IPS DF 19.7 (cell line): Measurements from ENCODE around the gene TFCP2L1.

Source experiments
- DNase-seq: peaks from one replicate; pipeline ENCODE4 v3.0.0-alpha.2; 2013; ENCODE audit warnings: low read depth, low spot score

The TFCP2L1 gene

DNA sequence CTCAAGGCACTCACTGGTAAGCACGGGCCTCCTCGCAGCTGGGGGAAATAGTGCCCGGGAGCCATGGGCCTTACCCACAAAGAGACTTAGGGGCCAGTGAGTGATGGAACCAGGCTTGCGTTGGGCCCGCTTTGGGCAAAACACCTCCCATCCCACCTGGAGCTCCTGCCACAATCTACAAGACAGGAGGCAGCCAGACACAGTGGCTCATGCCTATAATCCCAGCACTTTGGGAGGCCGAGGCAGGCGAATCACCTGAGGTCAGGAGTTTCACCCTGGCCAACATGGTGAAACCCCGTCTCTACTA lies 88.2 kb downstream of the TFCP2L1 start:
- DNase-seq, result no peak

DNA sequence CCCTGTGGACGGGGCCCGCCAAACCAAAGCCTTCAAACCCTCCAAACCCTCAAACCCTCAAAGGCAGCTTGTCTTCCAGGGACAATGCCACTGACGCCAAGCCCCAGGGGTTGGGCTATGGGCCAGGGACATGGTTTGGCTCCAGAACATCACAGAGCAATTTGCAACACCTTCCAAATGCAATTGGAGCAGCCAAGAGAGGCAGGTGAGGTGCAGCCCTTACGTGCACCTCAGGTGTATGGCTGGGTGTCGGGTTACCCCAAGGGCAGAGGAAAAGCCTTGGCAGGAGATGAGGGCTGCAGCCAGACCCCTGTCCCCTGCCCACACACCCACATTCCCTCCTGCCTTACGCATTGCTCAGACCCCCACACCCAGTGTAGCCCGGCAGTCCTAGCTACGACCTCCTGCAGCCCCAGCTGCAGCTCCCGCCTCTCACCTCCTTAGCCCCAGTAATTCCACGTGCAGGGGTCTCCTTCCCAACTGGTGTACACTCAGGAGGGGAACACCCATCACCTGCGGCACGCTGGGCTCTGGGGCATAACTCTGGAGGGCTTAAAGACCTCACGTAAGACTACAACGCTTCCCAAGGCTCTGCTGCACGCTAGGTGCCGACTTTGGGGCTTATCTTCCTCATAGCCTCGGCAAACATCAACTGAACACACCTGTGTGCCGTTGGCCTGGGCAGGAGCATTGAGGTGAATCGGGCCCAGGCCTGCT lies 88.7 kb downstream of the TFCP2L1 start:
- no peak for DNase-seq

DNA sequence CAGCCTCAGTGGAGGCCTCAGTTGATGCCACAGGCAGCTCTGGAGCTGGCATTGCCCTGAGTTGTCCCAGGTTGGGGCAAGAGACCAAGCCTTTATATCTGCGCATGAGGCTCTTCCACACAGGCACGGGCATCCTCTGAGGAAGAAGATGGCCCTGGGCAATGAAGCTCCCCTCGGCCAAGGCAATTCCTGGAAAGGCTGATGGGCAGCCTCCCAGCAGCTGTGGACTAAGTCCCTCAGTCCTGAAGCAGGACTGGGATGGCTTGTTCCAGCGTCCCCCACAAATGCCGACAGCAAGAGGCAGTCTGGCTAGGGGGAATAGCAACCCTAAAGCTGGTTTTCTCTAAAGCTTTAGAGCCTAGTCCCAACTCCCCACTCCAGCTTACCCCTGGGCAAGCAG lies 90.0 kb downstream of the TFCP2L1 start:
- no peak for DNase-seq

DNA sequence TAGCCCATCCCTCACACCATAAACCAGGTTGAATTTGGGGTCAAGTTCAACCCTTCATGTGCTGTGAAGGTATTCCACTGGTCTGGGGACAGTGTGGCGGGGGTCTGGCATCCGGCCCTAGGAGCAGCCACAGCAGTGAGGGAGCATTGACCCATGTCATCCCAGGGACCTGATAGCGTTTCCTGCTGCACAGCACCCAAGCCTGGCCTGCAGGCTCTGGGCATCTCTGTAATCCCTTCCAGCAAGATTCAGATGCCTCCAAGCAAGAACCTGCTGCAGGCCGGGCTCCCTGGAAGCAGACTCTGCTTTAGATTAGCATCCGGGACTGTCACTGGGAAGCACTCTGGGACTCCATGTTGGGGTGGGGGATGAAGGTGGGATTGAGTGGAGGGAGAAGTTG lies 90.4 kb downstream of the TFCP2L1 start:
- no peak for DNase-seq

DNA sequence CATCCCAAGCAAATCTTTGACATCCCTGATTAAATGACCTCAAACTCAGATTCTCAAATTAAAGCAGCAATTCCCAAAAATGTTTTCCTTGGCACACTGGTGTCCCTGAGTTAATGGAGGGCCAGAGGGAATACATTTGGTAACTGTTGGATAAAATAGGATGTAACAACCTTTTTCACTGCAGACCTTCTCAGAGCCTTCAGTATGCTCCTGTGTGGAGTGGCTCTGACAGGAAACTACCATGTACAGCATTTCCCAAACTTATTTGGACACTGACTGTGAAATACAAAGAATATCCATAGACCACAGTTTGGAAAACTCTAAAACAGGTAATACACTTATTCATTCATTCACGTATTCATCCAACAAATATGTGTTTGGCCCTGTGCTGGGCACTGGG lies 91.8 kb downstream of the TFCP2L1 start:
- DNase-seq, result no peak

DNA sequence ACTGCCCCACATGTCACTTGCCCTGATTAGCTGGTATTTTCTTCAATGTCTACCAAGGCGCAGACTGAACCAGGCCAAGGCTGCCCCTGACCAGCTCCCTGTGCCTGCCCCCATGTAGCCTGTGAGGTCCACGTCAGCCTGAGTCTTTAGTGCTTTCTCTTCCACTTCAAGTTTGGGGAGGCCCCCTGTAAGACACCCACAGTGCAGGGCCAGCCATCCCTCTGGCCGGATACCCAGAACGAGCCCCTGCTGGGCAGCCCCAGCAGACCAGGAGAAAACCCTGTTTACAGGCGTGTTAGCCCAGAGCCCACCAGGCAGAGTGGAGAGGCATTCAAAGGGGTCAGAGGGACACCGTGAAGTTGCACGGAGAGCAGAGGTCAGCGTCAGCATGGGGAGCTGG lies 92.4 kb downstream of the TFCP2L1 start:
- no peak for DNase-seq

DNA sequence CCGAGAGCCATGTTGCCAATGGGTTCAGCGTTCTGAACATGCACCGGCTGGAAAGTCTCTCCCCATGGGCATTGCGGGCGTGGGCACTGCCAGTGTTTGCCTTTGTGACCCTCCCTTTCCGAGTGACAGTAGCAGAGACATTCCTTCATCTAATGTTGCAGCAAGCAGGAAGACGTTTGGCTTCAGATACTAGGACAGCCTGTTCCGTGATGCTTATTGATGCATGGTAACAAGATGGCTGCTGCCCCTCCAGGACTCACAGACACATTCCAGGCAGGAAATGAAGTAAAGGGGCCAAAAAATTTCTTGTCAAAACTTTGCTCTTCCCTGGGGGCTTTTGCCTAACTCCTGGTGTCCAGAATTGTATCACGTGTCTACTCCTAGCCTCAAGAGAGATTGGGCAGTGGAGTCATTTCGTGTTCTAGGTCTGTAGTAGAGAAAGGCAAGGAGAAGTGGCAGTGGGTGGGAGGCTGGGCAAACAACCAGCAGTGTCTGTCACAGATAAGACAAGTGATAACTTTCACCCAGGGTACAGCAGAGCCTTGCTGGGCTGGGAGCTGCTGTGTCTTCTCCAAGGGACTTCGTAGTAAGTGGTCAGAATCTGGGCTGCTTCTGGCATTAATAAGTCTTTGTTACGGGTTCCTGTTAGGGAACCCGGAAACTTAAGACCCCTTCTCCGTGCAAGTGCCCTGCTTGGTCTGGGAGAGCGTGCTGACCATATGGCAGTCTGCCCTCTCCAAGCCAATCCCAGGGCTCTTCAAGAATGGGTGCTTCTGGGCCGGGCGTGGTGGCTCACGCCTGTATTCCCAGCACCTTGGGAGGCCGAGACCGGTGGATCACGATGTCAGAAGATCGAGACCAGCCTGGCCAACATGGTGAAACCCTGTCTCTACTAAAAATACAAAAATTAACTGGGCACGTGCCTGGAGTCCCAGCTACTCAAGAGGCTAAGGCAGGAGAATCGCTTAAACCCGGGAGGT lies 93.5 kb downstream of the TFCP2L1 start:
- DNase-seq, result no peak

DNA sequence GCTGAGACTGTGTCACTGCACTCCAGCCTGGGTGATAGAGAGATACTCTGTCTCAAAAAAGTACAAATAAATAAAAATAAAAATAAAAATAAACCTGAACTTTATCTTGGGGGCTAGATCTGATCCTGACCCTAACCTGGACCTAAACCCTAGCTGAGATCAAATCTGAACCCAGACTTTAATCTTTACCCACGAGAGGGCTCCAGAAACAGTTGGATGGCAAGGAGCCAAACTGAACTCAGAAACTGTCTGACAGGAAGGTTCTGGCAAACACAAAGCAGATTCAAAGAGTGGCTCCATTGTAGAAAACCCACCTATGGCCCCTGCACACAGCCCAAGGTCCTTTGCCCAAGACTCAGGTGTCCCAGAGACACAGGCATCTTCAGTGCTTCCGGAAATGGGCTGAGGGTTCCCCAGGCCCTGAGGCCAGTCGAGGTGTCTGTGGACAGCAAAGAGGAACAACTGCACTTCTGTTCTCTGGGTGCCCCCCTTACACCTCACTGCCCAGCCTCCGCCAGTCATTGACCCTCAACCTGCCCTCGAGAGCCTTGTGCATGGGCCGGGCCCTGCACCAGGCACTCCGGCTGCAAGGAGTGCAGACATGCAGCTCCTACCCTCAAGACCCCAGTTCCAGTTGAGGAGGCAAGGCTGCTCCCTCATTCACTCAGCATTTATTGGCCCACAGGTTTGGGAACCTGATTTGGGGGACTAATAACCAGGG lies 95.2 kb downstream of the TFCP2L1 start:
- no peak for DNase-seq

DNA sequence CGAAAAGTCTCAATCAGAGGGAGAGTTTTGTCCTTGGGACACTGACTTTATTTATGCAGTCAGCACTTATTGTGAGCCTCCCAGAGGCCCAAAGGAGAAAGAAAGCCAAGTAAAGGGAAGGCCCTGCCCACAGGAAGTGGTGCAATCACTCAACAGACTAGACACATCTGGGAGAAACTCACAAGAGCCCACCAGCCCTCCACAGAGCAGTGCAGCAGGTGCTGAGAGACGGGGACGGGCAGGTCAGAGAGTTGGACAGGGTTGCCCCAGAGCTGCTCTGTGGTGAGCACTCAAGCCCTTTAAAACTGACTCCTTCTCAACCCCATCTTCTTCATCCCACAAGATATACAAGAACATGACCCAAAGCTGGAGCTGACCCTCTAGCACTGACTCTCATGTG lies 96.0 kb downstream of the TFCP2L1 start:
- no peak for DNase-seq

DNA sequence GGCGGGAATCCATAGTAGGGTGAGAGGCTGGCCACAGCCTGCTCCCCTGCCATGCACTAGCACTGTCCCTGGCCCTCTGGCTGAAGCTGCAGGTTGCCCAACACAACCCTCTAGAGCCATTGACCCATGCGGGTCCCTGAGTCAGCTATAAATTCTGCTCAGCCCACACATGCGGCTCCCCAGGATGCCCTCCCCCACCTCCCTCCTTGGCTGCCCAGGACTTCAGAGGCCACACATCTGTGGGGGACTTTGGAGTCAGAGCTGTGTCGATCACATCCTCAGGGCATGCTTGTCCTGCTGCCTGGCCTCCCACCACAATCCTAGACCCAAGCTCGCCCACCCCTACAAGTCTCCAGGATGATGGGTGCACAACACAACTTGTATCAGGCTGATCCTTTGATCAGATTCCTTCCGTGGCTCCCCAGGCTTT lies 97.0 kb downstream of the TFCP2L1 start:
- DNase-seq, result no peak

DNA sequence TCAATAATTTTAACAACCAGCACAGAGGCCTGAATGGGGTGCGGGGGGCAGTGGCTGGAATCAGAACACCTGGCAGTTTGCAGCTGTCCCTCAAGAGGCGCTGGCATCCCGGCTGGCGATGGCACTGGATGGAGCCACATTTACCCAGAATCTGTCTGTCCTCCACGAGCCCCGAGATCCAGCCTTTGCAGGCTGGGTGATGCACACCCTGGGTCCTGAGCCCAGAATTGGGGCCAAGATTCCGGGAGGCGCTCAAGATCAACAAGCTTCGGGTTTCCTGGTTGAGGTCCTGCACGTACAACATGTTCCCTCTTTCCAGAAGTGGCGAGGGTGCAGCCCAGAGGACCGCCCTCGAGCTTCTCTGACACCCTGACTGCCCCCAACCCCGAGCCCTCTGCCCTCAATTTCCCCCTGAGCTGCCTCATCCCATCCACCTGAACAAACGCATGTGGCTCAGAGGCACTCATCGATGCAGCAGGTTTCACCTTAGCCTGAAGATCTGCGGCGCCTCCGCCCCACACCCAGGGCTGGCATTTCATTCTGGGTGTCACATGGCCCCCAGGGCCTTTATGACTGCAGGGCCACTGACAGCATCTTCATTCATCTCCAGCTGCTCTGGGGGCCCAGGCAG lies 97.5 kb downstream of the TFCP2L1 start:
- DNase-seq, result no peak

DNA sequence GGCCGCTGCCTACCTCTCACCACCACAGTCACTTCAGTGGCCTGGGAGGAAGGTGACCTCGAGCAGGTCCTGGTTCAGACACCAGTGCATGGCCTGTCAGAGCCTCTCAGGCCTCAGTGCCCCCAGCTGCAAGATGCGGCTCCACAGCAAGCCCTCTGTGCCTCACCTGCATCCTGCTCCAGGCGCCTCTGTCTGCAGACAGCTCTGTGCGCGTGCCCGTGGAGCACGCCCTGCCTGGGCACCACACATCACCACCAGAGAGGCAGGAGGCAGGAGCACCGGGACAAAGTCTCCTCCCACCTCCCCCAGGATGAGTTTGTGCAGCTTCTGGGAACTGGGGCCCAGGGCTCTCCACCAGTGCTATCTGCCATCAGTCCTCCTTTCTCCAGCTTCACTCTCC lies 98.7 kb downstream of the TFCP2L1 start:
- DNase-seq, result no peak

DNA sequence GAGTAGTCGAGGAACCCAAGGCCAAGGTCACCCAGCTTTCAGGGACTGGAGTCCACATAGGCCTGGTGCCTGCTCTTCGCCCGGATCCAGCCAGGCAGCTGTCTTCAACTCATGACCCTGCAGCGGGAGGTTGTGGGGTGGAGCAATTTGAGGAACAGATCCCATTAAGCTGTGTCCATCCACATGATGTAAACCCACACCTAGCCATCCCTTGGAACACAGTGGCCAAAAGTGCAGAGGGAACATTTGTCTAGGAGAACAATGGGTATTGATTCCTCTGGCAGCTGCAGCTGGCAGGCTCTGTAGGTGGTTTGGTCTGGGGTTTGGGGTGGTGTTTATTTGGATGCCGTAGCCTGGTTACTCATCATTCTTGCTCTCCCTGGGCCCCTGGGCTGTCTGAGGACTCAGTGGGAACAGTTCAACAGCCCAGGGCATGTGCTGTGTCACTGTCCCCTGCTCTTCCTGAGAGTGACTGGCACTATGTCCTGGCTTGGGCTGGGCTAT lies 99.4 kb downstream of the TFCP2L1 start:
- no peak for DNase-seq

DNA sequence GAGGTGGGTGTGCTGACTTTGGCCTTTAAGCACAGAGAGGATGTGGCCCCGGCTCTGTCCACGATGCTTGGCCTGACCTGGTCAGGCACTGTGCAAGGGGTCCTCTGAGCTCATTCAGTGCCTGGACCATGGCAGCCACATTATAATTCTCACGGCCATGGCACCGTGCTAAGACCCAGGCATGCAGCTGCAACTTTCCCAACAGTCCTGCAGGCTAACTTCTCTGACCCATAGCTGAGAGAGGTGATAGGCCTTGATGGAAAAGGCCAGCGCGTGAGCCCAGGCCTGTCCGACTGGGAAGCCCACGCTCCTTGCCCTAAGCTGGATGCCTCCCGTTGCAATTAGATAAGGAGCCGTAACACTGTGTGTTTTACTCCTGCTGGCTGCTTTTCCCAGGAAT lies 99.9 kb downstream of the TFCP2L1 start:
- DNase-seq, result no peak

DNA sequence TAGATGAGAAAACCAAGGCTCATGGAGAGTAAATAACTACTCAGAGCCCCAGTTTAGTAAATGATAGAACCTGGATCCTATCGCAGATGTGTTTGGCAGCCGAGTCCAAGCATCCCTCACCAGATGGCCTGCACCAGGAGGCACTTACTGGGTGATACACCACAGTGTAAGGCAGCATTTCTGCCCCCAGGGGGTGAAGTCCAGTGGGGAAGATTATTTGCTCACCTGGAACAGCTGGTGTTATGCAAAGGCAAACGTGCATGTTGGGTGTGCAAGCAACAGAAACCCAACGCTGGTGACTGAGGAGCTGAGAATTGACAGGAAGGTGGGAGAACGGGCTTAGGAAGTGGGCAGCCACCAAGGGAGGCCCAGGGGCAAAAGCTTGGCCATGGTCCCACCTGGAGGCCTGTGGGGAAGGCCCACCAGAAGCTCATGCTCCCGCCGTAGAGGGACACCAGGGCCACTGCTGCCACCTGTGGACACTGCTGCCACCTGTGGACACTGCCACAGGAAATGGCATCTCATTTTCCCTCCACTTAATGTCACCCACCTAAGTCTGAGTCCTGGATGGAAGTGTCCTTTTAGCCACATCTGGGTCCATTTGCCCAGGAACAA lies 100.6 kb downstream of the TFCP2L1 start:
- DNase-seq, result no peak

DNA sequence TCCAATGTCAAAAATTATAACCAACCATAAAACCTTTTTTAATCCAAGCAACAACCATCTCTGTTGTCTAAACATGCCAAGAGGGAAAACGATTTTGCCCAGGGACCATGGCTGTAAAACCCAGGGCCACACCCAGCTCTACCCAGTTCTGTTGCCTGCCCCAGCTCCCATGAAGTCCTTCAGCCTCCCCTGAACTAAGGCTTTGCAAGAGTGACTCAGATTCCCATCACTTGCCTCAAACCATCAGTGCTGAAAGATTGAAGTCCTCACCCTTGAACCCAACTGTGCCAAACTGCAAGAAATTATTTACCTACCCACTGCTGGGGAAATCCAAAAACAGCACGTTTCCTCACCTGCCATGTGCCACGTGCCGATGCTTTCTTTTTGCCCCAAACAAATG lies 102.5 kb downstream of the TFCP2L1 start:
- no peak for DNase-seq

DNA sequence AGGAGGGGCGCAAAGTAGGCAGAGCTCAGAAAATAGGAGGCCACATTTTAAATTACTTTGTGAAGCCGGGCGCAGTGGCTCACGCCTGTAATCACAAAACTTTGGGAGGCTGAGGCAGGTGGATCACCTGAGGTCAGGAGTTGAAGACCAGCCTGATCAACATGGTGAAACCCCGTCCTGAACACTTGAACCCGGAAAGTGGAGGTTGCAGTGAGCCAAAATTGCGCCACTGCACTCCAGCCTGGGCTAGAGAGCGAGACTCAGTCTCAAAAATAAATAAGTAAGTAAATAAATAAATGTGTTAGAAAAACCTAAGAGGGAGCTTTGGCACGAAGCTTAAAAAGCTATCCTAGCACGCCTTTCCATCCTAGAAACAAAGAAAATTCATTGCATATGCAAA lies 105.5 kb downstream of the TFCP2L1 start:
- DNase-seq, result no peak

DNA sequence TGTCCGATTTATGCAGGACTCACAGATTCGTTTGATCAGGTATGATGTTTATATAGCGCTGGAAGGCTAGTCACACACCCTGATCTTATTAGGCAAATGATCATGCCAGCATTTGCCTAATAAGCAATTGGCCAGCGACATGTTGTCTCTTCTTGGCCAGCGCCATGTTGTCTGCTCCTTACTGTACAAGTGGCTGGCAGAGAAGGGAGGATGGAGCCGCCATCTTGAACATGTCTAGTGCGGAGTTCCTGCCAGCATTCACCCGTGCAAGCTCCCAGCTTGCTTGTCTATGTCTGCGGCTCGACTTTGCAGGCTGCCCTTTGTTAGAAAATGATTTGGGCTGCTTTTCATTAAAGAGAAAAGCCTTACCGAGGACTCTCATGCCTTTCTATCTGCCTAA lies 106.3 kb downstream of the TFCP2L1 start:
- DNase-seq, result no peak

DNA sequence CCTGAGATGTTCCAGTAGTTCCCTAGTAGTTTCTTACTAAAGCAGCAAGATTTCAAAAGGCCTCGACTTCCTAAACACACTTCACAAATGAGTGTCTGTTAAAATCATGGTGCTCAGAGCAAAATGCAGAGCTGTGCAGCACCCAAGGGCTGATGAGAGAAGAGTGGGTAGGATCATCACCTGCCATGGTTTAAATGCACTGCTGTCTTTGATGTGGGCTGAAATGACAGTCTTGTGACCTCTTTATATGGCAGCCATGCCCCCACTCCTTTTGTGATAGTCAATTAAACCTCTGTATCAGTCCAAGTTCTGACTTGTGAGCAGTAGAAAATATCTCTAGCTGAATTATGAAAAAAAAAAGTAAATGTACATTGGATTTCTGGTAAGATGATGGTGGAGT lies 107.1 kb downstream of the TFCP2L1 start:
- DNase-seq, result no peak

DNA sequence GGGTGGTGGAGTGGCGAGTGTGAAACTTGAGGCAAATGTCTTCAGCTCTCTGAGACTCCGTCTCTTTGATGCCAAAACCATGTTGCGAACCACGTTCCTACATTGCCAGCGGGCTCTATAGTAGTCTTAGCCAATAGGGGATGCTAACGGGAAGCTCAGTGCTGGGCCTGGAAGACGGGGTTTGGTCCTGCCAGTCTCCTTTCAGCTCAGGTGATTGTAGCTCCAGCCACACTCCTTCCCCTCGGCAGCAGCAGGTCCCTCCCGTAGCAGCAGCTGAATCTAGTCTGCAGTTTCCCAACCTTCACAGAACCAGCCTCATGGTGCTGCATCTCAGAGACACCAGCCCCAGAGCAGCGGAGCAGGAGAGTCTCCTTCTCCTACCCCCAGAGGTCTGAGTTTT lies 109.7 kb downstream of the TFCP2L1 start:
- no peak for DNase-seq

DNA sequence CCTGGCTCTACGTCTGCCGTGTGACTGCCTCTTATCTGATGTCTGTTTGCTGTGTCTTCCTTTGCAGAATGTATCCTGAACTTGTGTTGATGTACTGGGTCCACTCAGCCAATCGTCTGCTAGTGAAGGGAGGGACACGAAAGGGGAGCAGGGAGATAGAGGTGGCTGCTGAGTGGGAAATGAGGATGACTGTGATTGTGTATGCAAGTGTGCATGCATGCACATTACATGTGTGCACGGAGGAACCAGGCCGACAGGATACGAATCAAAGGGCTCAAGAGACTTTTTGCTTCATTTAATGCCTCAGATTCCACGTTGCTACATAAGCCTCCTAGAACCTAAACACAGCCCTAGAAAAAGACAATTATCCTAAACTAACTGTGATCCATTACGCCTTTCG lies 111.2 kb downstream of the TFCP2L1 start:
- DNase-seq, result no peak
